WTC11 (cell line): Measurements from ENCODE around the gene PARD3B. TPM values are rescaled to one million over a fixed set of nuclear protein-coding genes. Genes with fewer than 3 reads are reported as not detected.

Experiments
- ATAC-seq: fragments of 200-7000 bp; cut with Tn5 transposase; 2 replicates; pipeline ENCODE4 v1.10.0; 2021; ENCODE audit warnings: mild to moderate bottlenecking, moderate library complexity
- CTCF ChIA-PET: fragments of 300-600 bp; sonication (Branson Sonifier 250); formaldehyde crosslinking; loops from one replicate; lab custom pipeline; 2021; ENCODE audit warnings: antibody characterized with exemption; lab: Charles Lee
- POLR2A ChIA-PET: fragments of 350-600 bp; sonication (Branson Sonifier 250); formaldehyde crosslinking; loops from one replicate; lab custom pipeline; 2021; ENCODE audit warnings: antibody characterized with exemption; lab: Charles Lee
- DNase-seq: peaks from one replicate; pipeline ENCODE4 v3.0.0; 2021; ENCODE audit warnings: low spot score
- H3K27ac Mint-ChIP-seq: 2 replicates; pipeline ENCODE4 v1.8.0; 2021; ENCODE audit warnings: mixed read lengths
- H3K27me3 Mint-ChIP-seq: 2 replicates; pipeline ENCODE4 v1.8.0; 2021; ENCODE audit warnings: low read depth, mild to moderate bottlenecking, moderate library complexity, mixed read lengths
- H3K36me3 Mint-ChIP-seq: 2 replicates; pipeline ENCODE4 v1.8.0; 2021; ENCODE audit warnings: mixed read lengths
- H3K4me1 Mint-ChIP-seq: 2 replicates; pipeline ENCODE4 v1.8.0; 2022; ENCODE audit warnings: mixed read lengths
- H3K4me3 Mint-ChIP-seq: 2 replicates; pipeline ENCODE4 v1.8.0; 2021; ENCODE audit warnings: mild to moderate bottlenecking, moderate library complexity, mixed read lengths
- H3K9me3 Mint-ChIP-seq: 2 replicates; pipeline ENCODE4 v1.8.0; 2021; ENCODE audit warnings: mixed read lengths
- CBFB ChIP-seq: sonication (generic); formaldehyde crosslinking; IDR thresholded peaks from 2 replicates; pipeline ENCODE4 v1.8.1; 2022; ENCODE audit warnings: mild to moderate bottlenecking, low read depth, missing genetic modification reagents
- CREB1 ChIP-seq: sonication (generic); formaldehyde crosslinking; IDR thresholded peaks from 2 replicates; pipeline ENCODE4 v1.8.0; 2023; ENCODE audit warnings: mild to moderate bottlenecking, missing genetic modification reagents
- ELF4 ChIP-seq: sonication (generic); formaldehyde crosslinking; IDR thresholded peaks from 2 replicates; pipeline ENCODE4 v1.8.1; 2022; ENCODE audit warnings: low read depth, mild to moderate bottlenecking, moderate library complexity, missing genetic modification reagents
- EMX1 ChIP-seq: fragments of 250-450 bp; sonication (Bioruptor Pico); IDR thresholded peaks from 2 replicates; pipeline ENCODE4 v1.8.0; 2021; ENCODE audit warnings: mild to moderate bottlenecking
- ESRRA ChIP-seq: sonication (generic); formaldehyde crosslinking; IDR thresholded peaks from 2 replicates; pipeline ENCODE4 v1.8.1; 2022; ENCODE audit warnings: mild to moderate bottlenecking, missing genetic modification reagents, borderline replicate concordance
- ETV6 ChIP-seq: sonication (generic); formaldehyde crosslinking; IDR thresholded peaks from 2 replicates; pipeline ENCODE4 v1.8.1; 2022; ENCODE audit warnings: mild to moderate bottlenecking, missing genetic modification reagents
- FOXP1 ChIP-seq: sonication (generic); formaldehyde crosslinking; IDR thresholded peaks from 2 replicates; pipeline ENCODE4 v1.8.0; 2022; ENCODE audit warnings: missing genetic modification reagents, mild to moderate bottlenecking, moderate library complexity, borderline replicate concordance
- GABPB1 ChIP-seq: sonication (generic); formaldehyde crosslinking; IDR thresholded peaks from 2 replicates; pipeline ENCODE4 v1.8.1; 2023; ENCODE audit warnings: mild to moderate bottlenecking, missing genetic modification reagents
- IRF2 ChIP-seq: sonication (generic); formaldehyde crosslinking; IDR thresholded peaks from 2 replicates; pipeline ENCODE4 v1.8.0; 2022; ENCODE audit warnings: low read depth, missing genetic modification reagents, borderline replicate concordance
- JAZF1 ChIP-seq: fragments of 250-450 bp; sonication (Bioruptor Pico); IDR thresholded peaks from 2 replicates; pipeline ENCODE4 v1.9.0; 2021; ENCODE audit warnings: moderate library complexity, mild to moderate bottlenecking, inconsistent platforms
- KAT7 ChIP-seq: sonication (generic); formaldehyde crosslinking; IDR thresholded peaks from 2 replicates; pipeline ENCODE4 v1.8.1; 2023; ENCODE audit warnings: missing genetic modification reagents, mild to moderate bottlenecking, borderline replicate concordance
- NR2C2 ChIP-seq: sonication (generic); formaldehyde crosslinking; IDR thresholded peaks from 2 replicates; pipeline ENCODE4 v1.8.0; 2022; ENCODE audit warnings: mild to moderate bottlenecking, missing genetic modification reagents
- RORB ChIP-seq: fragments of 250-450 bp; sonication (Bioruptor Pico); IDR thresholded peaks from 2 replicates; pipeline ENCODE4 v1.9.0; 2021; ENCODE audit warnings: mild to moderate bottlenecking
- ZBTB21 ChIP-seq: sonication (generic); formaldehyde crosslinking; IDR thresholded peaks from 2 replicates; pipeline ENCODE4 v1.8.1; 2023; ENCODE audit warnings: mild to moderate bottlenecking, missing genetic modification reagents, borderline replicate concordance
- ZNF263 ChIP-seq: sonication (generic); formaldehyde crosslinking; IDR thresholded peaks from 2 replicates; pipeline ENCODE4 v1.8.1; 2022; ENCODE audit warnings: low read depth, mild to moderate bottlenecking, moderate library complexity, missing genetic modification reagents
- ZNF317 ChIP-seq: sonication (generic); formaldehyde crosslinking; IDR thresholded peaks from 2 replicates; pipeline ENCODE4 v1.8.1; 2023; ENCODE audit warnings: low read depth, mild to moderate bottlenecking, moderate library complexity, missing genetic modification reagents, borderline replicate concordance
- ZNF416 ChIP-seq: fragments of 250-450 bp; sonication (Bioruptor Pico); IDR thresholded peaks from 2 replicates; pipeline ENCODE4 v1.9.0; 2021; ENCODE audit warnings: mild to moderate bottlenecking, inconsistent platforms
- total RNA-seq: library from RNA; stranded (reverse); gene quantifications from 3 replicates; pipeline ENCODE4 v1.2.3, GENCODE V29; 2021
- TF ChIP-seq, protein P1 (sequence below): sonication (generic); formaldehyde crosslinking; IDR thresholded peaks from 2 replicates; pipeline ENCODE4 v1.8.1; 2023; ENCODE audit warnings: mild to moderate bottlenecking, missing genetic modification reagents, moderate library complexity
- TF ChIP-seq, protein P2 (sequence below): sonication (generic); formaldehyde crosslinking; IDR thresholded peaks from 2 replicates; pipeline ENCODE4 v1.8.1; 2022; ENCODE audit warnings: low read depth, missing genetic modification reagents, borderline replicate concordance
- TF ChIP-seq, protein P3 (sequence below): sonication (generic); formaldehyde crosslinking; conservative IDR thresholded peaks from 2 replicates; pipeline ENCODE4 v1.8.1; 2022; ENCODE audit warnings: mild to moderate bottlenecking, missing genetic modification reagents
- TF ChIP-seq, protein P4 (sequence below): sonication (generic); formaldehyde crosslinking; IDR thresholded peaks from 2 replicates; pipeline ENCODE4 v1.8.1; 2022; ENCODE audit warnings: mild to moderate bottlenecking, missing genetic modification reagents, moderate library complexity, borderline replicate concordance
- TF ChIP-seq, protein P5 (sequence below): sonication (generic); formaldehyde crosslinking; IDR thresholded peaks from 2 replicates; pipeline ENCODE4 v1.8.0; 2023; ENCODE audit warnings: missing genetic modification reagents
- TF ChIP-seq, protein P6 (sequence below): fragments of 250-450 bp; sonication (Bioruptor Pico); IDR thresholded peaks from 2 replicates; pipeline ENCODE4 v1.8.0; 2021; ENCODE audit warnings: mild to moderate bottlenecking

Gene PARD3B
- total RNA-seq, 1 experiment from 2014 or later: 5.6 TPM

DNA sequence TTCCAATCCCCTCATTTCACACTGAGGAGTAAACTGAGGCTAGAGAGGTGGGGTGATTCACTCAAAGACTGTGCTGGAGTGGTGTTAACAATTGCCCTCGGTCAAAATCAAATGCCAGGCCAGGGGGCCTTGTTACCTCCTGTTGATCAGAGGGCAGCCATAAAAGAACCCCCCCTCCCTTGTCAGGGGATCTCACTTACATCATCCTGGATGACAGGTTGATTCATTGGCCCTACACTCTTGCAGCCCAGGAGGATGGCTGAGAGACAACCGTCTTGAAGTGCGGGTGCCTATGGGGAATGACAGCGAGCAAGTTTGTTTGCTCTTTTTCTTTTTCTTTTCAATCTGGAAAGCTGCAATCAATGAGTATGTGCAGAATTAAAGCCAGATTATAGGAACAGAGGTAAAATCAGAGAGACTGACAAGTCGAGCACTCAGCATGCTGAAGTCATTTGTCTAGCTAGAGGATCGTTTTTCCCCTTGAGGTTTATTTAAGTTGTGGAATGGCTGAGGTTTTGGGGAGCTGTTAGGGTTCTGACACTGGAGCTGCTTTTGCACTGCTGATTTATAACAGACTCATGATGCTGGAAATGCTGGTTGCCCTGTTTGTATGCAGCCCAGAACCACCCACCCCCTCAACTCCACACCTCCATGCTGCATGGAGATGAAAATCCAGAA lies 1110.6 kb downstream of the PARD3B start (continued):
- TF ChIP-seq, protein P1, sequence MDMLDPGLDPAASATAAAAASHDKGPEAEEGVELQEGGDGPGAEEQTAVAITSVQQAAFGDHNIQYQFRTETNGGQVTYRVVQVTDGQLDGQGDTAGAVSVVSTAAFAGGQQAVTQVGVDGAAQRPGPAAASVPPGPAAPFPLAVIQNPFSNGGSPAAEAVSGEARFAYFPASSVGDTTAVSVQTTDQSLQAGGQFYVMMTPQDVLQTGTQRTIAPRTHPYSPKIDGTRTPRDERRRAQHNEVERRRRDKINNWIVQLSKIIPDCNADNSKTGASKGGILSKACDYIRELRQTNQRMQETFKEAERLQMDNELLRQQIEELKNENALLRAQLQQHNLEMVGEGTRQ: no peak
- TF ChIP-seq ZNF317: no peak

DNA sequence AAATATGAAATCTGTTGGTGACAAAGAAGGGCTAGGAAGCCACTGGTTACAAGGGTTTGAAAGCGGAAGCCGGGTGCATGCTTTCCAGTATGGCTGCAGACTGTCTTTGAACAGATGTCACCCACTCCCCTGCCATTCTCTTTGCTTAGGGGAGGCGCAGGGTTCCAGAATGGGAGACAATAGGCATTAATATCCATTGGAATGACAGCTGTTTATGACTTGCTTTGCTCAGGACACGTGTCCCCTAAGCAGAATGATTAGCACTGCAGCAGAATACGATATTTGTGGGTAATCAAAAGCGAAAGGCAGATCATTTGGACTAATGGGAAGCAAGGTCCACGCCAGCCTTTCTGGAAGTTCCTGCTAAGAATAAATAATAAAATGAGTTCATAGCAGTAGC lies 1111.2 kb downstream of the PARD3B start:
- ATAC-seq (no peak), DNase-seq (no peak)
- H3K9me3 Mint-ChIP-seq: peaks cover 5% of the 10 kb centered on the region
- no peak overlapping the region for H3K4me3 Mint-ChIP-seq
- TF ChIP-seq, protein P2, sequence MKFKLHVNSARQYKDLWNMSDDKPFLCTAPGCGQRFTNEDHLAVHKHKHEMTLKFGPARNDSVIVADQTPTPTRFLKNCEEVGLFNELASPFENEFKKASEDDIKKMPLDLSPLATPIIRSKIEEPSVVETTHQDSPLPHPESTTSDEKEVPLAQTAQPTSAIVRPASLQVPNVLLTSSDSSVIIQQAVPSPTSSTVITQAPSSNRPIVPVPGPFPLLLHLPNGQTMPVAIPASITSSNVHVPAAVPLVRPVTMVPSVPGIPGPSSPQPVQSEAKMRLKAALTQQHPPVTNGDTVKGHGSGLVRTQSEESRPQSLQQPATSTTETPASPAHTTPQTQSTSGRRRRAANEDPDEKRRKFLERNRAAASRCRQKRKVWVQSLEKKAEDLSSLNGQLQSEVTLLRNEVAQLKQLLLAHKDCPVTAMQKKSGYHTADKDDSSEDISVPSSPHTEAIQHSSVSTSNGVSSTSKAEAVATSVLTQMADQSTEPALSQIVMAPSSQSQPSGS (CRISPR knock-in tag): no peak
- TF ChIP-seq, protein P3, sequence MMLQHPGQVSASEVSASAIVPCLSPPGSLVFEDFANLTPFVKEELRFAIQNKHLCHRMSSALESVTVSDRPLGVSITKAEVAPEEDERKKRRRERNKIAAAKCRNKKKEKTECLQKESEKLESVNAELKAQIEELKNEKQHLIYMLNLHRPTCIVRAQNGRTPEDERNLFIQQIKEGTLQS (CRISPR knock-in tag): no peak
- no peak for TF ChIP-seq ZNF263 (CRISPR knock-in tag)
- no peak for TF ChIP-seq IRF2 (CRISPR knock-in tag)
- TF ChIP-seq GABPB1 (CRISPR knock-in tag): no peak
- no peak for TF ChIP-seq NR2C2 (CRISPR knock-in tag)
- TF ChIP-seq, protein P4, sequence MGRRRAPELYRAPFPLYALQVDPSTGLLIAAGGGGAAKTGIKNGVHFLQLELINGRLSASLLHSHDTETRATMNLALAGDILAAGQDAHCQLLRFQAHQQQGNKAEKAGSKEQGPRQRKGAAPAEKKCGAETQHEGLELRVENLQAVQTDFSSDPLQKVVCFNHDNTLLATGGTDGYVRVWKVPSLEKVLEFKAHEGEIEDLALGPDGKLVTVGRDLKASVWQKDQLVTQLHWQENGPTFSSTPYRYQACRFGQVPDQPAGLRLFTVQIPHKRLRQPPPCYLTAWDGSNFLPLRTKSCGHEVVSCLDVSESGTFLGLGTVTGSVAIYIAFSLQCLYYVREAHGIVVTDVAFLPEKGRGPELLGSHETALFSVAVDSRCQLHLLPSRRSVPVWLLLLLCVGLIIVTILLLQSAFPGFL: no peak
- no peak for TF ChIP-seq CBFB (CRISPR knock-in tag)
- no peak for TF ChIP-seq RORB (CRISPR knock-in tag)
- TF ChIP-seq ZNF317: no peak
- TF ChIP-seq ZNF416: no peak
- TF ChIP-seq ZBTB21 (CRISPR knock-in tag): no peak
- TF ChIP-seq ELF4 (CRISPR knock-in tag): no peak
- TF ChIP-seq ESRRA (CRISPR knock-in tag): no peak
- H3K27ac Mint-ChIP-seq: no peak overlapping the region
- CTCF ChIA-PET: no interaction called here
- H3K27me3 Mint-ChIP-seq: peaks cover 3% of the 10 kb centered on the region; the same call in 1 of the 2 replicates
- POLR2A ChIA-PET: no interaction called here
- H3K4me1 Mint-ChIP-seq: no peaks in the 10 kb centered on the region; the same call in 1 of the 2 replicates
- no peaks in the 10 kb centered on the region for H3K36me3 Mint-ChIP-seq

DNA sequence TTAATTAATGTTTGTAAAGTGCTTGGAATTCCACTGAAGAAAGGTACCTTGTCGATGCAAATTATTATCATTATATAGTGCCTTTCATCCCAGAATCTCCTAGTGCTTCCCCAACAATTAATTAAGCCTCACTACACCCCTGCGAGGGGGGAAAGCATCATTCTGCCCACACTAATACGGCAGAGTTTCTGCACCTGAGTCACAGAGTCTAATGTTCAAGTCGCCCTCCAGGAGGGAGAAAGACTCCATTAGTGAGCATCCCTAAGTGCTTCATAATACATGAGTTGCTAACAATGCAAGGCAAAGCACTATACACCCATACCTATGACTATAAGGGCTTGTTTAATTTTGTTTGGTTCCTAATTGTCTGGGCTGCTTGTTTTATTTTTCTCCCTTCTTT lies 1111.7 kb downstream of the PARD3B start:
- DNase-seq: no peak
- no peaks in the 10 kb centered on the region for H3K36me3 Mint-ChIP-seq
- H3K27ac Mint-ChIP-seq: no peak overlapping the region
- H3K4me1 Mint-ChIP-seq: no peaks in the 10 kb centered on the region
- no peak overlapping the region for H3K4me3 Mint-ChIP-seq
- no peak for ATAC-seq
- no peaks in the 10 kb centered on the region; the same call in 1 of the 2 replicates for H3K27me3 Mint-ChIP-seq
- H3K9me3 Mint-ChIP-seq: no peaks in the 10 kb centered on the region; the same call in 1 of the 2 replicates
- TF ChIP-seq ZNF317 (no peak), IRF2 (CRISPR knock-in tag) (no peak), EMX1 (CRISPR knock-in tag) (no peak), NR2C2 (CRISPR knock-in tag) (no peak), JAZF1 (CRISPR knock-in tag) (no peak), ETV6 (no peak), KAT7 (CRISPR knock-in tag) (no peak), CREB1 (CRISPR knock-in tag) (no peak), FOXP1 (no peak), GABPB1 (CRISPR knock-in tag) (no peak)
- TF ChIP-seq, protein P5, sequence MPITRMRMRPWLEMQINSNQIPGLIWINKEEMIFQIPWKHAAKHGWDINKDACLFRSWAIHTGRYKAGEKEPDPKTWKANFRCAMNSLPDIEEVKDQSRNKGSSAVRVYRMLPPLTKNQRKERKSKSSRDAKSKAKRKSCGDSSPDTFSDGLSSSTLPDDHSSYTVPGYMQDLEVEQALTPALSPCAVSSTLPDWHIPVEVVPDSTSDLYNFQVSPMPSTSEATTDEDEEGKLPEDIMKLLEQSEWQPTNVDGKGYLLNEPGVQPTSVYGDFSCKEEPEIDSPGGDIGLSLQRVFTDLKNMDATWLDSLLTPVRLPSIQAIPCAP: no peak
- TF ChIP-seq, protein P6, sequence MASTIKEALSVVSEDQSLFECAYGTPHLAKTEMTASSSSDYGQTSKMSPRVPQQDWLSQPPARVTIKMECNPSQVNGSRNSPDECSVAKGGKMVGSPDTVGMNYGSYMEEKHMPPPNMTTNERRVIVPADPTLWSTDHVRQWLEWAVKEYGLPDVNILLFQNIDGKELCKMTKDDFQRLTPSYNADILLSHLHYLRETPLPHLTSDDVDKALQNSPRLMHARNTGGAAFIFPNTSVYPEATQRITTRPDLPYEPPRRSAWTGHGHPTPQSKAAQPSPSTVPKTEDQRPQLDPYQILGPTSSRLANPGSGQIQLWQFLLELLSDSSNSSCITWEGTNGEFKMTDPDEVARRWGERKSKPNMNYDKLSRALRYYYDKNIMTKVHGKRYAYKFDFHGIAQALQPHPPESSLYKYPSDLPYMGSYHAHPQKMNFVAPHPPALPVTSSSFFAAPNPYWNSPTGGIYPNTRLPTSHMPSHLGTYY (CRISPR knock-in tag): no peak
- ChIA-PET POLR2A (no interaction called here), CTCF (no interaction called here)
